GM18858 (cell line): ENCODE results near the gene BTNL2.
"Not testable (repeated sequence)": the region's sequence is repeated elsewhere in the genome, so short reads cannot be mapped to it uniquely, and the experiment has no call there.

ENCODE experiments used
- ATAC-seq: cut with Tn5 transposase; IDR thresholded peaks from one replicate; pipeline ENCODE4 v1.9.1; 2021; ENCODE audit not compliant: unreplicated experiment

The BTNL2 gene

GRCh38 chr6:32371229-32371628 lies 35.8 kb downstream of the BTNL2 start:
- no peak for ATAC-seq

GRCh38 chr6:32370505-32370904 lies 36.5 kb downstream of the BTNL2 start:
- ATAC-seq, result no peak

- no peak for ATAC-seq
Measured at GRCh38 chr6:32369660-32370059, 37.3 kb downstream of the BTNL2 start.

- no peak for ATAC-seq
Measured at GRCh38 chr6:32367644-32368043, 39.3 kb downstream of the BTNL2 start.

- not testable (repeated sequence) for ATAC-seq
Measured at GRCh38 chr6:32359225-32359624, 47.8 kb downstream of the BTNL2 start.

GRCh38 chr6:32358548-32358947 lies 48.4 kb downstream of the BTNL2 start:
- ATAC-seq, result not testable (repeated sequence)

GRCh38 chr6:32355018-32355417 lies 52.0 kb downstream of the BTNL2 start:
- ATAC-seq, result no peak

GRCh38 chr6:32353348-32353747 lies 53.6 kb downstream of the BTNL2 start:
- no peak for ATAC-seq
